Keratinocyte (primary cell): ENCODE data around the gene CFP. TPM values are rescaled to one million over a fixed set of nuclear protein-coding genes. Genes with fewer than 3 reads are reported as not detected.

Source experiments
- DNase-seq: peaks from one replicate; pipeline ENCODE4 v3.0.0-alpha.2; 2011; ENCODE audit warnings: low read depth, missing footprints, low spot score
- FAIRE-seq: peaks from 2 replicates; lab custom pipeline; 2011; peaks lifted over from hg19 to GRCh38; lab: Jason Lieb, UNC
- H2AFZ ChIP-seq: 2 replicates; pipeline ENCODE4 v1.6.0; 2012; ENCODE audit warnings: low read length, control low read depth, inconsistent platforms; ENCODE audit not compliant: control insufficient read depth
- H3K27ac ChIP-seq: 2 replicates; pipeline ENCODE4 v1.5.1; 2011; ENCODE audit warnings: low read length; ENCODE audit not compliant: control insufficient read depth, insufficient read depth
- H3K27me3 ChIP-seq: 3 replicates; pipeline ENCODE4 v1.6.0; 2011; ENCODE audit warnings: low read length; ENCODE audit not compliant: control insufficient read depth, insufficient read depth; ENCODE audit errors: extremely low read depth
- H3K36me3 ChIP-seq, 2 experiments: 2 replicates in 1 of 2; 3 replicates in 1 of 2; pipeline ENCODE4 v1.5.1; 2011; ENCODE audit warnings: low read length in 2 of 2, mild to moderate bottlenecking in 1 of 2; ENCODE audit not compliant: control insufficient read depth in 2 of 2, insufficient read depth in 2 of 2; ENCODE audit errors: extremely low read depth in 1 of 2
- H3K4me1 ChIP-seq: 3 replicates; pipeline ENCODE4 v1.5.1; 2011; ENCODE audit warnings: low read length; ENCODE audit not compliant: control insufficient read depth, insufficient read depth; ENCODE audit errors: extremely low read depth
- H3K4me2 ChIP-seq: 3 replicates; pipeline ENCODE4 v1.6.0; 2011; ENCODE audit warnings: low read depth, low read length; ENCODE audit not compliant: control insufficient read depth, insufficient read depth; ENCODE audit errors: extremely low read depth
- H3K4me3 ChIP-seq, 3 experiments: fragments of 200-600 bp in 1 of 3; sonication (generic) in 1 of 3; 2 replicates in 2 of 3; 3 replicates in 1 of 3; pipeline ENCODE4 v1.5.1; 2011 to 2016; ENCODE audit warnings: low read length in 3 of 3, mild to moderate bottlenecking in 3 of 3, control low read depth in 2 of 3, inconsistent platforms in 1 of 3, low read depth in 1 of 3, mixed read lengths in 1 of 3, mixed run types in 1 of 3, moderate library complexity in 1 of 3; ENCODE audit not compliant: control insufficient read depth in 2 of 3, insufficient read depth in 2 of 3; ENCODE audit errors: extremely low read depth in 1 of 3
- H3K79me2 ChIP-seq: 2 replicates; pipeline ENCODE4 v1.6.0; 2012; ENCODE audit warnings: low read length; ENCODE audit not compliant: control insufficient read depth, insufficient read depth
- H3K9ac ChIP-seq: 3 replicates; pipeline ENCODE4 v1.6.0; 2011; ENCODE audit warnings: low read length; ENCODE audit not compliant: control insufficient read depth, insufficient read depth; ENCODE audit errors: extremely low read depth
- H3K9me1 ChIP-seq: 3 replicates; pipeline ENCODE4 v1.6.0; 2011; ENCODE audit warnings: low read length; ENCODE audit not compliant: control insufficient read depth, insufficient read depth; ENCODE audit errors: extremely low read depth
- H3K9me3 ChIP-seq: 2 replicates; pipeline ENCODE4 v1.5.1; 2012; ENCODE audit warnings: low read depth, low read length; ENCODE audit not compliant: control insufficient read depth
- H4K20me1 ChIP-seq: 3 replicates; pipeline ENCODE4 v1.6.0; 2011; ENCODE audit warnings: low read length; ENCODE audit not compliant: control insufficient read depth, insufficient read depth; ENCODE audit errors: extremely low read depth
- EZH2 ChIP-seq: IDR thresholded peaks from one replicate; pipeline ENCODE4 v1.6.1; 2012; ENCODE audit warnings: inconsistent platforms, mild to moderate bottlenecking, low read length, moderate library complexity
- dilution Hi-C: fragments of 300-500 bp; cut with MboI; formaldehyde crosslinking; loops from one replicate; pipeline ENCODE4 v1.7.0; 2020; ENCODE audit warnings: low sequenced_read_pairs; ENCODE audit not compliant: extremely low pct_ligation_motif_present
- polyA plus RNA-seq, 5 experiments: library from polyadenylated mRNA; depleted of rRNA in 3 of 5; stranded (reverse) in 3 of 5; stranded (forward) in 1 of 5; unstranded in 1 of 5; fragments of >200 nt; gene quantifications; 1 replicate in 1 of 5; 2 replicates in 3 of 5; 3 replicates in 1 of 5; pipeline versions ENCODE4 v1.2.1 to v1.2.3, GENCODE V29; 2011 to 2012; ENCODE audit warnings: missing spikeins in 2 of 5, low read depth in 1 of 5, low replicate concordance in 1 of 5
- TF ChIP-seq, protein P1 (sequence below), 3 experiments: IDR thresholded peaks in 1 of 3; conservative IDR thresholded peaks in 1 of 3; optimal IDR thresholded peaks in 1 of 3; 2 replicates in 2 of 3; 3 replicates in 1 of 3; pipeline versions ENCODE3 to v1.5.1; 2011; ENCODE audit warnings: low read length in 3 of 3, mild to moderate bottlenecking in 3 of 3, moderate library complexity in 2 of 3, control low read depth in 1 of 3, inconsistent platforms in 1 of 3; ENCODE audit not compliant: insufficient read depth in 2 of 3; ENCODE audit errors: extremely low read depth in 1 of 3

The CFP gene
- polyA plus RNA-seq, 1 donor (not counting 4 experiments of a cell fraction or from before 2014, with no cell fraction given): 0.04 TPM

- dilution Hi-C loops: no loop called here
- H3K4me2 ChIP-seq: peak overlapping the region; percentile 70
- no peaks in the 10 kb centered on the region for H3K9me3 ChIP-seq
- H3K79me2 ChIP-seq: no peaks in the 10 kb centered on the region
- H3K4me1 ChIP-seq: peaks cover 5% of the 10 kb centered on the region
- H3K4me3 ChIP-seq: peak overlapping the region; percentile 58 to 72 (median 70)
- peak overlapping the region; percentile 89 for H3K9ac ChIP-seq
- H3K27me3 ChIP-seq: no peaks in the 10 kb centered on the region
- H3K9me1 ChIP-seq: no peaks in the 10 kb centered on the region
- peak overlapping the region; percentile 89 for H3K27ac ChIP-seq
- no peak for DNase-seq
- FAIRE-seq: peak; percentile 41
- no peak overlapping the region for H2AFZ ChIP-seq
- H3K36me3 ChIP-seq: peaks cover 2 to 6% of the 10 kb centered on the region in 2 experiments
- no peak for TF ChIP-seq EZH2
- TF ChIP-seq, protein P1, sequence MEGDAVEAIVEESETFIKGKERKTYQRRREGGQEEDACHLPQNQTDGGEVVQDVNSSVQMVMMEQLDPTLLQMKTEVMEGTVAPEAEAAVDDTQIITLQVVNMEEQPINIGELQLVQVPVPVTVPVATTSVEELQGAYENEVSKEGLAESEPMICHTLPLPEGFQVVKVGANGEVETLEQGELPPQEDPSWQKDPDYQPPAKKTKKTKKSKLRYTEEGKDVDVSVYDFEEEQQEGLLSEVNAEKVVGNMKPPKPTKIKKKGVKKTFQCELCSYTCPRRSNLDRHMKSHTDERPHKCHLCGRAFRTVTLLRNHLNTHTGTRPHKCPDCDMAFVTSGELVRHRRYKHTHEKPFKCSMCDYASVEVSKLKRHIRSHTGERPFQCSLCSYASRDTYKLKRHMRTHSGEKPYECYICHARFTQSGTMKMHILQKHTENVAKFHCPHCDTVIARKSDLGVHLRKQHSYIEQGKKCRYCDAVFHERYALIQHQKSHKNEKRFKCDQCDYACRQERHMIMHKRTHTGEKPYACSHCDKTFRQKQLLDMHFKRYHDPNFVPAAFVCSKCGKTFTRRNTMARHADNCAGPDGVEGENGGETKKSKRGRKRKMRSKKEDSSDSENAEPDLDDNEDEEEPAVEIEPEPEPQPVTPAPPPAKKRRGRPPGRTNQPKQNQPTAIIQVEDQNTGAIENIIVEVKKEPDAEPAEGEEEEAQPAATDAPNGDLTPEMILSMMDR (optimal IDR thresholded peaks at IDR 0.05 in 1 of 3, IDR thresholded peaks at IDR 0.05 in 1 of 3, conservative IDR thresholded peaks at IDR 0.05 in 1 of 3; ENCODE audit: extremely low read depth in 1 of 3, insufficient read depth in 2 of 3, low read length in 3 of 3): no peak
- no peaks in the 10 kb centered on the region for H4K20me1 ChIP-seq
These were observed 28.6 kb upstream of the CFP start for GRCh38 chrX:47658301-47658683.

- Histone ChIP-seq H3K79me2 (peaks cover 13% of the 10 kb centered on the region), H2AFZ (peak overlapping the region; percentile 53)
- no peak for FAIRE-seq
These were observed 21.5 kb upstream of the CFP start for GRCh38 chrX:47651043-47651905.

More at GRCh38 chrX:47651043-47651905, 21.5 kb upstream of the CFP start:
- no peaks in the 10 kb centered on the region for H4K20me1 ChIP-seq
- peaks cover 2% of the 10 kb centered on the region for H3K9me1 ChIP-seq
- H3K9me3 ChIP-seq: no peaks in the 10 kb centered on the region
- peak overlapping the region; percentile 71 for H3K4me2 ChIP-seq
- H3K27ac ChIP-seq: peak overlapping the region; percentile 57
- no peaks in the 10 kb centered on the region for H3K27me3 ChIP-seq
- peak overlapping the region; percentile 16 to 57 (median 36) for H3K4me3 ChIP-seq
- H3K36me3 ChIP-seq: peaks cover 3 to 11% of the 10 kb centered on the region in 2 experiments
- peaks cover 16% of the 10 kb centered on the region for H3K4me1 ChIP-seq
- DNase-seq: no peak
- no peak for TF ChIP-seq EZH2
- TF ChIP-seq, protein P1 (optimal IDR thresholded peaks at IDR 0.05 in 1 of 3, IDR thresholded peaks at IDR 0.05 in 1 of 3, conservative IDR thresholded peaks at IDR 0.05 in 1 of 3; ENCODE audit: extremely low read depth in 1 of 3, insufficient read depth in 2 of 3, low read length in 3 of 3): no peak
- dilution Hi-C loops: no loop called here
- H3K9ac ChIP-seq: peak overlapping the region; percentile 66
